Hematopoietic multipotent progenitor cell treated with erythropoietin and hydrocortisone succinate and interleukin-3 and kit ligand, for 6 days (in vitro differentiated cells): ENCODE measurements around the gene KCNIP4.

Experiments
- DNase-seq: peaks from one replicate; pipeline ENCODE4 v3.0.0-alpha.2; 2015

The KCNIP4 gene

DNA sequence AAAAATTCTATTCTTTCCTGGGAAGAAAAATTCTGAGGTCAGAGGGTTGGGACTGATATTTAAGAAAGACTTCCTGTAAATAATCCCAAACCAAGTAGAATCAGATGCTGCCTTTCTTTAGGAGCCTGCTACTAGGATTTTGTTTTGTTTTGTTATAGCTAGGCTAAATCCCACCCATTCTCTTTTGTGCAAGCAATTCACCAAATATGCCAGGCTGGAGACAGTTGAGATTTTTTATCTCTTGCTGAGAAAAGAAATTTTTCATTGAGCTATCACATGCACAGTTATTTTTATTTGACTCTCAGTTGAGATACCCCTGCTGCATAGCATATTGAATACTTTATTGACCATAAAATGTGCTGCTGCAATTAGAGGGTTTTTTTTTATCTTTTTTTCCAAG, 196.0 kb downstream of the KCNIP4 start:
- DNase-seq, result no peak

DNA sequence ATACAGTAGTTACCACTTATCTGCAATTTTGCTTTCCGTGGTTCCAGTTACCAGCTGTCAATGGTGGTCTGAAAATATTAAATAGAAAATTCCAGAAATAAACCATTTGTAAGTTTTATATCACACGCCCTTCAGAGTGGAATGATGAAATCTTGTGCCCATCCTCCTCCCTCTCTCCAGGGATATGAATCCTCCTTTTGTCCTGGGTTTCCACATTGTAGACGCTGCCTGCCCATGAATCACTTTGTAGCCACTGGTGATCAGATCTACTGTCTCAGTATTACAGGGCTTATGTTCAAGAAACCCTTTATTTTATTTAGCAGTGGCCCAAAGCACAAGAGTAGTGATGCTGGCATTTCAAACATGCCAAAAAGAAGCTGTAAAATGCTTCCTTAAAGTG, 198.6 kb downstream of the KCNIP4 start:
- DNase-seq, result no peak

DNA sequence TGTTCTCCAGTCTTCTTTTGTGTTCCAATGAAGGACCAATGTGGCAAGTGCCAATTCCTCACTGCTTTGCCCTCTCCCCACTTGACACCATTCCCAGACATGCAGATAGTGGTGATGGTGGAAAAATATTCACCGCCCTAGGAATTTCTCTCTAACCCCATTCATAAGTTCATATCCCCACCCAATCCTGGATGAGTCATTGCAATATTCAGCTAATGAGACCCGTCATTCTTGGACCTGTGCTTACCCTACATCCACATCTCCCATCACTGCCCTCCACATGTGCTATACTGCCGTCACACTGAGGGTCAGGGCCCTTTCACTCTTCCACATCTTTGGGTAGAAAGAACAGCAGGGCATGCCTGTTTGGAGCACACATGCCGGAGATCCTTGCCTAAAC, 199.2 kb downstream of the KCNIP4 start:
- no peak for DNase-seq

DNA sequence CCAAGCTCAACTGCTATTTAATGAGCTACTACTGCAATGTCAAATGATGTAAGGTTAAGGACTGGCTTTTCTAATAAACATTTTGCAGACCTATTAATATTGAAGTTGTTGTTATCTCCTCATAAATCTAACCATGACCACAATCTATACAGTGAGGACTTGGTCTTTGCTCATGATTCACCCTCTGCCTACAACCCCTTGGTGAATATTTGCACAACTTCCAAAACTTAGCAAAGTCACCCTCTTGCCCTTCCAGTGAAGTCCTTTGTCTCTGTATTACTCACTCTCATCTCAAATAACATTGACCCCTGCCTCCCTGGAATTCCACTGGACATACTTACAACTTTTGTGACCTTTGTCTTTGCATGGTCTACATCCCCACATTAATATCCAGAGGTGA, 204.5 kb downstream of the KCNIP4 start:
- DNase-seq, result no peak

DNA sequence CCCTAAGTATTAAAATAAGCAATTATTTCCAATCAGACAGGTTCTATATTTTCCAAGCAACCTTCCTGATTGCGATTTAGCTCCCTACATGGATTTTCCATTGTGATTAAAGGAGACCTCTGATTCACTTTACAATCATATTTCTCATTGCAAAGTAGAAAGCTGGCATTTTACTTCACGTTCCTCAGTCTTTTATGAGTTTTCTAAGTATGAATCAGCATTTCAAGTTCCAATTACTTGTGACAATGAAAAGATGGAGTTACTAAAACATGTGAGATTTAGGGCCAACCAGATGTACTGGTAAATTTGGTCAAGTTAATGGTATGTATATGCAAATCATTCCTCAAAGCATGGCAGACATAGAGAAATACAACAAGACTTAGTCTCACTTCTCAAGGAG, 206.2 kb downstream of the KCNIP4 start:
- DNase-seq, result no peak

DNA sequence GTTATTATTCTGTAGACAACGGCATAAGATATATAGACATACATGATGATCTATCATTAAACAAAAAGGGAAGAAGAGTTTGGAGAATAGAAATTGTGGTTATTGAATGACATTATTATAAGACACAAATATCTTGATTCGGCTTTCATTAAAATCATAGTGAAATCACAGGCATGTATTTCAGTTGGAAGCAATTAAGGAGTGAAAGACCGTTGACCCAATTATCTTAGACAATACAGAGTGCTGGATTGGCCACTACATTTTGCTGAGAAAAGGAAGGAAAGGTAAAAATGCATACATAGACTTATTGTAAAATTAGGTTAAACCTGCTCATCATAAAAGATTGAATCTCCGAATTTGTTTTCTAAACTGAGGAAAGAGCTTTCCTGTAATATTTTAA, 209.8 kb downstream of the KCNIP4 start:
- DNase-seq, result no peak

DNA sequence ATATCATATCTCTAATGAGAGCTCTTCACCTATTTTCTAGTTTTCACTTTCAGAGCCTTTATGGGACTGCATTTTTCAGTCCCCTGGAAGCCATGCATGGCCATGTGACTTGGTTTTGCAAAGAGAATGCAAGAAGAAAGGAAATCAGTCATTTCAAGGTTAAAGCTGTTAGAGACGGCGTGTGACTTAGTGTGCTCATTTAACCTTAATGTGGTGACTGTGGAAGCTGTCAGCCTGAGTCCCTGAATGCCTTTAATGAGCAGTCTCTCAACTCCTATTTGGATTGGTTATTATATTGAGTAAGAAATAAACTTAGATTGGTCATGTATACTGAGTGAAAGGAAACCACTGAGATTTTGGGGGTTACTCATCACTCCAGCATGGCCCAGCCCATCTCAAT, 212.7 kb downstream of the KCNIP4 start:
- DNase-seq, result no peak

DNA sequence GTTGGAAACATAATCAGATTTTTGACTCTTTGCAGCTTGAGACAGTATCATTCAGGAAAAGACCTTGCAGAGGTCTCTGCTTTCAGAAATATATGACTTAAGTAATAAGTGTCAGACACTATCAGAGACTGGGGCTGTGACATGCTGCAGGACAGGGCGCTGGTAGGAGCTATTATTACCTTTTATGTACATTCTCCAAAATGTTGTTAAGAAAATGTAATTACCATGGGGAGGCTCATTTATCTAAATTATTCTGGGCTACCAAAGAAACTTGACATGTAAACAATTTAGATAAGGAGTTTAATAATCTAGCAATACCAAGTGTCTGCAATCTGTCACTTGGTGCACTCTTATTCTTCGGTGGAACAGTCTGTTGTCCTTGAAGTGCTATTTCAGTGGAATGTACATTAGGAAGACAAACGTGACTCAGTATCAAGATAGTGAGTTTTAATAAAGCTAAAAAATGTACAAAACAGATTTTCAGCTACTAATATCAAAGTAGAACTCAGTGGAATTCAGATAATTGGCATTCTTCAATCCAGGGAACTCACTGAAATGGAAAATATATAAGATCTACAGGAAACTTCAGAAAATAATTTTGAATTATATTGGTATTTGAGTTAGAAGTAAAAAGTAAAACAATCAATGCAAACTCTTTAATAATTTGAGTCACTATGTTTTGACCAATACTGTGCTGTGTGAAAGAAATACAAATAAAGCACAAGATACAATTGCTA, 214.5 kb downstream of the KCNIP4 start:
- DNase-seq, result no peak

DNA sequence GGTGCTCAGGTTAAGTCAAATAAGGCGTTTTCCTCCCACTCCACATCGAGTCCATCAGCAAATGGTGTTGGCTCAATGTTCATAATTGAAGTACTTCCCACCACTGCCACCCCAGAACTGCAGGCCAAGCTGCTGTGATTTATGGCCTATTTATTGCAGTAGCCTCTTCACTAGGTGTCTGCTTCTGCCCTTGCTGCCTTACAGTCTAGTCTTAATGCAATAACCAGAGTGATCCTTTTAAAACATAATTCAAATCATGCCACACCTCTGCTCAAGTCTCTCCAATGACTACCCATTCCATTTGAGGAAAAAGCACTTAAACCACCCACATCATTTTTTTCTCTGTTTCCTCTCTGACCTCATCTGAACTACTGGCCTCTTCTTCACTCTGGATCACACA, 220.3 kb downstream of the KCNIP4 start:
- DNase-seq, result no peak

DNA sequence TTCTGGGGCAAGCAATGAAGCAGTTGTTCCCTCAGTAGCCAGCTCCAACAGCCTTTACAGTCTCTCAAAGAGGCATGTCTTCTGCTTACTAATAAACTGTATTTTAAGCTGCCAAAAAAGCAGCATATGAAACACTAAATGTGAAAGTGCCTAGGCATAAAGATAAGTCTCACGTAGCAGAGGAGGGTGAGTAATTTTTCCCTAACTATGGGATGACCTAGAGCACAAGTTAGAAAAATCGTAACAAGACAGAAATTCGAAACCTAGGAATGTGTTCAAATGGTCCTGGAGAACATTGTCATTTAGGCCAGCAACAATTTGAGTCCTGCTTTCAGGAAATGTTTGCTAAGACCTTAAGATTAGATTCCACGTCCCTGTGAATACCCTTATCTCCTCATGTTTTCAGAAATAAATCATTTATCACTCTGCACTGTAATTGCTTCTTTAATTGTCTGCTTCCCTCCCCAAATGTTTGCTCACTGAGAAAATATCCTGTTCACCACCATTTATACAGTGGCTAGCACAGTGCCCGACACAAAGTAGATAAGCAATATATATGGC, 222.2 kb downstream of the KCNIP4 start:
- no peak for DNase-seq

DNA sequence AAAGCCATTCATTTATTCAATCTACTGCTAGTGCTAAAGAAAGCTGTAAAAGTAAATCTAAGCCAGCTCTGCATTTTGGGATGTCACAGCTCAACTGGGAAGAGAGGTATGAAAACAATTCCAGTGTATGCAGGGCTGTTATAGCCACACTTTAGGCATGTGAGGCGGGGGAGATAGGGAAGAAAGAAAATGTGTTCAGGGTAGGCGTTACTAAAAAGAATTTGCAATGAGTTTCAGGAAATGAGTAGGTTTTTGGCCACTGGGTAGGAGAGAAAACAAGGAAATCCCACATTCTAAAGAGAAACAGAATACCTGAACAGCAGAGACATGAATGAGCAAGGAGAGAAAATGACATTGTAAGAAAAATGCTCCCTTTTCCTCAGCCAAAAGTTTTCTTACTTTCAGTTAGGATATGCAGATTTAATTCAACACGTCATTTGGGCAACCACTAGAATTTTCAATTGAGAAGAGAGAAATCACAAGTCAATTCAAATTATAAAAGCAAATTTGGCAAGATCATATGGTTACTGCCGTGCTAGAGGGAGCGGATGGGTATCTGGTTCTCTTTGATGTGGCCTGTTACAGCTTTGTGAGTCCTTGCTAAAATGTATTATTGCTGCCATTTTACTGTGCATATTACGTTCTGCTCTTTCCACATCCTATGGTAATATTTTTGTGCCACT, 226.3 kb downstream of the KCNIP4 start:
- no peak for DNase-seq

DNA sequence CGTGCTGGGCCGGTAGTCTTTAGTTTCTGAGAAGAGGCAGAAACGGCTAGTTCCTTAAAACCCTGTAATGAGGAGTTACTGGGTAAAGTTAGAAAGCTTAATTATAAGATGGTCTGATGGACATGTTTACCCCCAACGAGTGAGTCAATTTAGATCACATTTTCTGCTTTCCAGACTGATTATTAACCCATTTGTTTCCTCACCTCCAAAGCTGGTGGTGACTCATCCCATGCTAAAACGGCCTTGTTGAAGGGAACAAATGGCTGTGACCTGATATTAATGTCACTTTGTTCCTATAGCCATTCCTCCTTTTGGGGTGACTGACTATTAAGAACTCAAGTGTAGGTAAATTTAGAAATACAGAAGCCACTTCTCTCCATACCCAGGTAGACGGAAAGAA, 232.0 kb downstream of the KCNIP4 start:
- DNase-seq, result no peak

DNA sequence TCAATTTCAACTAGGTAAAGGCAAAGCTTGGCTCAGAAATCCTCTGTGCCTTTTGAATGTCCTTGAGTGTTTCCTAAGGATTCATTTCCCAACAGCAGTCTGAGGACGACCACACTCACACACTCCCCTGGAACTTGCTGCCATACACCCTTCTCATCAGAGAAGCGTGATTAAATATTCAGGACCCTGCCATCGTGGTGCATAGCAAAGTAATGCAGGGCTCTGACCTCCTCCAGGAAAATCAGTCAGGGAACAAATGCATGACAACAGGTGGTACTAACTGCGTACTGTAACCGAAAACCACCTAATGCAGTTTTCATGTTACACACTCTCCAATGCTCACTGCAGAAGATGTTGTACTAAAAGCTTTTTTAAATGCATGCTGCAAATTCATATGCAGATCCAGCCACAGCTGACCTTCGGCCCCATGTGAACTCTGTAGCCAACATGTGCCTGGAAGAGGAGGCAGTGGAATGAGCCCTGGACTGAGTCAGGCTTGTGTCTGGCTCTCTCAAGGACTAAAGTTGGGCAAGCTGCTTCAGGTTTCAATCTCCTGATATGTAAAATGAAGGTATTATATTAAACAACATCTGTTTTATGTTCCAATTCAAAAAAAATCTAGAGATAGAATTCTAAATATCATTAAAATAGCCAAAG, 238.3 kb downstream of the KCNIP4 start:
- DNase-seq, result no peak

DNA sequence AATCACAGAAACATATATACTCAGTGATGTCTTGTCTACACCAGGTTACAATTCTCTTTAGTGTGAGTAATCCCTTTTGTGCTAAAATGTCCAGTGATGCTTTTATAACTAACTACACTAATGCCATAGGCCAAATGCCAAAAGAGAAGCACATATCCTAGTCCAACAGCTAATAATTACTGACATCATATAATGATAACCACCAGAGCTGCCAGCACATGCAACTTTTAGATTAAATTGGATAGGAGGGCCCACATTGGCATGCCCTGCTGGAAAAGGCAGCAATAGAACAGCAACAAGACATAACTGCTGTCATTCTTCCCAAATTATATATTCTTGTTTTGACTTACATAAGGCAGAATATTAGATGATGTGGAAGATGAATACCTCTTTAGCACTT, 238.8 kb downstream of the KCNIP4 start:
- DNase-seq, result no peak

DNA sequence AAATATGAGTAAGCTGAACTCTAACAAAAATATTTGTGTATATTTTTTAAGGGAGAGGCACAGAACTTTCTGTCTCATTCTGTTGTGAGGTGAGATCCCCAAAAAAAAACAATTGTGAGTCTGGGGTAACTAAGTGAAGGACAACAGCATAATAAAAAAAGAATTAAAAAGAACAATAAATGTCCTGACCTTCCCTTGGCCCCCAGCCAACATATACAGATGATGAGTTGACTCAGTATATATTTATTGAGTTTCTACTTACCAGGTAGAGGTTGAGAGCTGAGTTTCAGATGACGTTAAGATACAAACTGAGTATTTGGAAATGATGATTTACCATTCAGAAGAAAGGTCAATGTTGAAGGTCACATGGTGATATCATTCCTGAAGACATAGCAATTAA, 239.5 kb downstream of the KCNIP4 start:
- DNase-seq, result no peak

DNA sequence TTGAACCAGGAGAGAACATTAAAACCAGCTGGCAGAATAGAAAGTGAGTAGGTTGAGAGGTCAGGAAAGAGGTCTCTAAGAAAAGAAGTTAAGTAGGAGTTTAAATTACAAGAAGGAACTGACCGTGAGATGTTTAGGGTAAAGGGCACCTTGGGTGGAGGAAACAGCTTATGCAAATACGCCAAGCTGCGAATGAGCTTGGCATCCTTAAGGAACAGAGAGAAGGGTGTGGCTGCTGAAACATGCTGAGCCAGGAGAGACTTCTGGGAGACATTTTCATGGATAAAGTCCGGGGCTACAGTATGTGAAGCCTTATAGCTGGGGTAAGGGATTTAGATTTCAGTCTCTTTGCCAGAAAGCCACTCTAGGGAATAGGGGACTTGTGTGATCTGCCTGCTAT, 249.1 kb downstream of the KCNIP4 start:
- DNase-seq, result no peak

DNA sequence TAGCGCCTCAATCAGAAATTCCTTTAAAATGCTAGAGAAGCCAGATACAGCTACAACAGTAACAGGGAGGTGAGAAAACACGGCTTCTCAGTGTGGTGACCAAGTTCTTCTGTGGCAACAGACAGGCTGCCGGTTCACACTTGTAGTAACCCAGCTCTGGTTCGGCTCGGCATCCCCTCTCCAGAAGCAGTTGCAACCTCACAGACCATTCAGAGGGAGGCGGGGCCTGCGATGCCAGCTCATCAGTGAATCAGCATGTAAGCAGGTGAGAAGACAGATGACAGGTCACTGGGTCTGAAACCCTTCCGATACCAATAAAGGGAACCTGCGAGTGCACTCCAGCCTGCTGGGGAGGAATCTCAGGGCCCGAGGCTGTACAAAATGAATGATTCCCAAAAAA, 251.0 kb downstream of the KCNIP4 start:
- no peak for DNase-seq

DNA sequence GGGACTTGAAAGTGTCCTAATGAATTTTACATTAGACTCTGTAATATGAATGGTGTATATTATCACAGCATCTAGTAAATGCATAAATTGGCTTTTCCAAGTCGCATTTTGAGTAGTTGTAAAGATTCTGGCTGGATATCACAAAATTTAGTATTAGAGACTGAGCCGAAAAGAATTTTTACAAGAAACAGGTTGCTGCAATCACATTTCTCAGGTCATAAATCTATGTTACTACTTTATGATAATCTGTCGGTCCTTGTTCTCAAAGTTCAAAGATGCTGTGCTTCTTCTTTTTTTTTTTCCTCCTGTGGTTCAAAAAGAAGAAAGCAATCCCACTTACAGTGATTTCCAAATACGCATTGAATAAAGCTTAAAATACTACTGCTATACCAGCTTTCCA, 253.4 kb downstream of the KCNIP4 start:
- no peak for DNase-seq

DNA sequence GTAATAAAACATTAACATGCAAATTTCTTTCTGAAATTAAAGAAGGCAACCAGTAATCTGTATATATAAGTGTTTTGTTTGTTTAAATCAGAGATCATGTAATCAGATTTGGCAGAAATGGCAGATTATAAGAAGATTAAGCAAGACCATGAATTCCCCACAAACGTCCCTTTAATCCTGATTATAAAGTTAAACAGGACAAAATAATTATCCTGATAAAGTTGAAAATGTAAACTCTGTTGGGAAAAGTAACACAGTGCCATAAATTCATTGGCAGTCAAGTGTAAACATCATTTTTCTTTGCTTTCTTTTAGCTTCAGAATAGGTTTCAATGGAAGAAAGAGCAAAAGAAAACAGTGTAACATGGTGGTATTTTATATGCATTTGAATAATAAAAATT, 256.3 kb downstream of the KCNIP4 start:
- no peak for DNase-seq

DNA sequence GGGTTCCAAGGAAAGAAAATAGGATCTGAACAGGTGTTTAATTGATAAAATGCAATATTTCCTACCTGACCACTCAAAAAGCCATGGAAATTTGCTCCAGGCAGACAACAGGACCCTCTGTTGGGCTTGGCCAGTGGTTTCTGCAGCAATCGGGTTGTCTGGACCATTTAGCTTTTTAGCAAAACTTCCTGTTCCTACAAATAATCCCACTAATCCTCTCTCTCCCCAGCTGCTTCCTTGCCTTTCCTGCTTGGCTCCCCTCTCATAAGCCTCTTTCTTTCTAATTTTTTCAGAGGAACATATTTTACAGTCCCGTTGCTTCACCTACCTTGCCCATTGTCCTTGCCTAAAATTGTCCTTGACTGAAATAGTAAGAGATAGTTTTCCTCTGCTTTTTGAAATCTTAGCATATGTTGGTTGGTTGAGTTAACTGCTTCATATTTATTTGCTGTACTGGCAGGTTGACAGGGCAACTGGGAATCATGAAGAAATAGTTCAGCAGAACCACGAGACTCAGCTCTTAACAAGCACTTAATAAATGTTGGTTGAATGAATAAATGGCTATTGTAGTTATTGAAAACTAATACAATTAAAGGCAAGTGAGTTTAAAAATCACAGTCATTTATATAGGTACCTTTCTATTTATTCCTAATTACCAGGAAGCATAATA, 259.8 kb downstream of the KCNIP4 start:
- DNase-seq, result no peak

DNA sequence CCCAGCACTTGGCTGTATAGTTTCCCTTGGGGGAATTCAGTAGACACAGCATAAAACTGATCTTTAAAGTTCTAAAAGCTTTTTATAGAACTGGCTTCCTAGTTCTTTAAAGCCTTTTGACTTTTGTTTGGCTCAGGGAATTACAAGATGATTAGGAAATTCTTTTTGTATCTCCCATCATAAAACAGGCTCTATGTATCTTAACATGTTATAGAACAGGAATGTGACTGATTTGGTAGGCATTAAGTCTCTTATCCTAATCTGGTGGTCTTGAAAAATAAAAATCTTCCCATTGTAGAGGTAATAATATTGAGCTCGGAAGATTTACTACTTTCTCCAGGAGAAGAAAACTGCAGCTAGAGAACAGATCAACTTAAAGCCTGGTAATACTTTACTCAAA, 262.7 kb downstream of the KCNIP4 start:
- DNase-seq, result no peak

DNA sequence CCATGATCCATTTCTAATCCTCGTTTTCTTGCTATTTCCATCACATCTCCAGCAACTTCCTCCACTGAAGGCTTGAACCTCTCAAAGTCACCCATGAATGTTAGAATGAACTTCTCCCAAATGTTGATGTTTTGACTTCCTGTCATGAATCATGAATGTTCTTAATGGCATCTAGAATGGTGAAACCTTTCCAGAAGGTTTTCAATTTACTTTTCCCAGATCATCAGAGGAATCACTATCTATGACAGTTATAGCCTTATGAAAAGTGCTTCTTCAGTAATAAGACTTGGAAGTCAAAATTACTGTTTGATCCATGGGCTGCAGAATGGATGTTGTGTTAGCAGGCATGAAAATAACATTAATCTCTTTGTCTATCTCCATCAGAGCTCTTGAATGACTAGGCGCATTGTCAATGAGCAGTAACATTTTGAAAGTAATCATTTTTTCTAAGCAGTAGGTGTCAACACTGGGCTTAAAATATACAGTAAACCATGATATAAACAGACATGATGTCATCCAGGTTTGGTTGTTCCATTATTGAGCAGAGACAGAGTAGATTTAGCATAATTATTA, 268.2 kb downstream of the KCNIP4 start:
- no peak for DNase-seq

DNA sequence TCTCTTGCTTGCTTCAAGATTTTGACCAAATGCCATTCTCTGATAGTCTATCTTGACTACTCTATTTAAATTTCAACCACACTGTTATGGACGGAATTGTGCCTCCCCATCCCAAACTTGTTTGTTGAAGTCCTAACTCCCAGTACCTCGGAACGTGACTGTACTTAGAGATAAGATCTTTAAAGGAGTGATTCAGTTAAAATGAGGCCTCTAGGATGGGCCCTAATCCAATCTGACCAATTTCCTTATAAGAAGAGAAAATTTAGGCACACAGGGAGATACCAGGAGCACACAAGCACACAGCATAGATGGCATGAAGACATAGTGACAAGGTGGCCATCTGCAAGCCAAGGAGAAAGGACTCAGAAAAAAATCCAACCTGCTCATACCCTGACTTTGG, 269.9 kb downstream of the KCNIP4 start:
- DNase-seq, result no peak
